Measurements from ENCODE around the gene EPHA2.

EPHA2 gene

DNA sequence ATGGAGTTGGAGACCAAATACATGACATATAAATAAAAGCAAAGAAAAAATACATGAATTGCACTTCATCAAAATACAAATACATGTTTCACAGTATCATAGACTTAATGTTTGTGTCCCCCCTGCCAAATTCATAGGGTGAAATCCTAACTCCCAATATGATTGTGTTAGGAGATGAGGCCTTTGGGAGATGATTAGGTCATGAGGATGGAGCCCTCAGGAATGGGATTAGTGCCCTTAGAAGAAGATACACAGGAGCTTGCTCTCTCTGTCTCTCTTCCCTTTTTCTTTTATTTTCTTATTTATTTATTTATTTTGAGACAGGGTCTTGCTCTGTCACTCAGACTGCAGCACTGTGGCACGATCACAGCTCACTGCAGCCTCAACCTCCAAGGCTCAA lies 56.5 kb downstream of the EPHA2 start:
- no peak overlapping the region for H3K27ac ChIP-seq
- TF ChIP-seq ZFX (IDR thresholded peaks at IDR 0.05; ENCODE audit: borderline replicate concordance): no peak
- TF ChIP-seq, protein P1, sequence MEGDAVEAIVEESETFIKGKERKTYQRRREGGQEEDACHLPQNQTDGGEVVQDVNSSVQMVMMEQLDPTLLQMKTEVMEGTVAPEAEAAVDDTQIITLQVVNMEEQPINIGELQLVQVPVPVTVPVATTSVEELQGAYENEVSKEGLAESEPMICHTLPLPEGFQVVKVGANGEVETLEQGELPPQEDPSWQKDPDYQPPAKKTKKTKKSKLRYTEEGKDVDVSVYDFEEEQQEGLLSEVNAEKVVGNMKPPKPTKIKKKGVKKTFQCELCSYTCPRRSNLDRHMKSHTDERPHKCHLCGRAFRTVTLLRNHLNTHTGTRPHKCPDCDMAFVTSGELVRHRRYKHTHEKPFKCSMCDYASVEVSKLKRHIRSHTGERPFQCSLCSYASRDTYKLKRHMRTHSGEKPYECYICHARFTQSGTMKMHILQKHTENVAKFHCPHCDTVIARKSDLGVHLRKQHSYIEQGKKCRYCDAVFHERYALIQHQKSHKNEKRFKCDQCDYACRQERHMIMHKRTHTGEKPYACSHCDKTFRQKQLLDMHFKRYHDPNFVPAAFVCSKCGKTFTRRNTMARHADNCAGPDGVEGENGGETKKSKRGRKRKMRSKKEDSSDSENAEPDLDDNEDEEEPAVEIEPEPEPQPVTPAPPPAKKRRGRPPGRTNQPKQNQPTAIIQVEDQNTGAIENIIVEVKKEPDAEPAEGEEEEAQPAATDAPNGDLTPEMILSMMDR (IDR thresholded peaks at IDR 0.05): no peak

- H3K27ac ChIP-seq: no peak overlapping the region
- TF ChIP-seq, protein P1 (IDR thresholded peaks at IDR 0.05): no peak
- TF ChIP-seq ZFX (IDR thresholded peaks at IDR 0.05; ENCODE audit: borderline replicate concordance): no peak
These were observed 60.4 kb downstream of the EPHA2 start for GRCh38 chr1:16095447-16095846.

DNA sequence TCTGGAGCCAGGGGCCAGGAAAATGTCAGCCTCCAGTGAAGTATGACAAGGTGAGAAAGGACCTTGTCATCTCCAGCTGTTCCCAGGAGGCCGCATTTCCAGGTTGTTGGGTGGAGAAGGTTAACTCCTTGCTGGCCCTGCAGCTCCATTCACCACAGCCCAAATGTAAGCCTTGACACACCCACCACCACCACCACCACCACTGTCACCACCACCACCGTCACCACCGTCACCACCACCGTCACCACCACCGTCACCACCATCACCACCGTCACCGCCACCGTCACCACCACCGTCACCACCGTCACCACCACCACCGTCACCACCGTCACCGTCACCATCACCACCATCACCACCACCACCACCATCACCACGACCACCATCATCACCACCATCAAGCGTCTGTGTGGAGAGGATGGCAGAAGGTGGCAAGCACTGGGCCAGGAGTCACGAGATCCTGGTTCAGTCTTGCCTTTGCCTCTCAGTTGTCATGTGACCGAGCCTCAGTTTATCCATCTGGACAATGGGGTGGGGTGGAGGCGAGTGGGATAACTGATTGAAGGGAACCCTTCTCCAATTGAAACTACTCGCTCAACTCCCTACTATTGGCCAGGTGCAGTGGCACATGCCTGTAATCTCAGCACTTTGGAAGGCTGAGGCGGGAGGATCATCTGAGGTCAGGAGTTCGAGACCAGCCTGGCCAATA lies 61.3 kb downstream of the EPHA2 start:
- H3K27ac ChIP-seq: no peak overlapping the region
- TF ChIP-seq, protein P1 (IDR thresholded peaks at IDR 0.05): no peak
- no peak for TF ChIP-seq ZFX (IDR thresholded peaks at IDR 0.05; ENCODE audit: borderline replicate concordance)

DNA sequence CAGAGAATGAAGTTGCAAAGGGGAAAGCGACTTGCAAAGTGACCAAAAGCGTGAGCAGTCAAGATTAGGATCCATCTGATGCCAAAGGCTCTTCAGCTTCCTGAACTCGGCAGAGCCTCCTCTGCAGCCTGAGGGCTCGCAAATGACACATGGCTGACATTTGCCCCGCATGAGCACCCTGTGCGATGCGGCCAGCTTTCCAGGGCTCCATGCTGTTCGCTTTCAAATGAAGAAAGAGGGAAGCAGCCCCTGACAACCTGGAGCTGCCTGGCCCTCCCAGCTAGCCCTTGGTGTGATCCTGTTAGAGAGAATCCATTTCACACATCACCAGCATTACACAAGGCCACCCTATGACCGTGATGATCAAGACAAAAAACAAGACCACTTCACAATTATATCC lies 62.3 kb downstream of the EPHA2 start:
- no peak overlapping the region for H3K27ac ChIP-seq
- TF ChIP-seq, protein P1 (IDR thresholded peaks at IDR 0.05): no peak
- TF ChIP-seq ZFX (IDR thresholded peaks at IDR 0.05; ENCODE audit: borderline replicate concordance): no peak

DNA sequence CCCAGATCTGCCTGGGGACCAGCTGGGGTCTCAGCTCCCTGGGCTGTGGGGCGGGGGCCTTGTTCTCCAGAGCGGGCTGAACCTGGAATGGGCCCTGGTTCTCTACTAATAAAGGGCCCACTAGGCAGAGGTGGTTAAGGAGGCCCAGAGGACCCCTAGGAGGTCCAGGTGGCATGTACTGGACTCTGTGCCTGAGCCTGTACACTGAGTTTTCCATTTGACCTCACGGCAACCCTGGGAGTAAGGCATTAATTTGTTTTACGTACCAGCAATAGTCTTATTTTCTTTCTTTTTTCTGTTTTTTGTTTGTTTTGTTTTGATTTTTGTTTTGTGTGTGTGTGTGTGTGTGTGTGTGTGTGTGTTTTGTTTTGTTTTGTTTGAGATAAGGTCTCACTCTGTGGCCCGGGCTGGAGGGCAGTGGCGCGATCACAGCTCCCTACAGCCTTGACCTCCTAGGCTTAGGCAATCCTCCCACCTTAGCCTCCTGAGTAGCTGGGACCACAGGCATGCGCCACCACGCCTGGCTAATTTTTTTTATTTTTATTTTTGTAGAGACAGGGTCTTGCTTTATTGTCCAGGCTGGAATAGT lies 62.9 kb downstream of the EPHA2 start:
- no peak for TF ChIP-seq ZFX (IDR thresholded peaks at IDR 0.05; ENCODE audit: borderline replicate concordance)
- TF ChIP-seq, protein P1 (IDR thresholded peaks at IDR 0.05): no peak
- no peak overlapping the region for H3K27ac ChIP-seq

GRCh38 chr1:16092097-16092922 lies 63.6 kb downstream of the EPHA2 start:
- no peak for TF ChIP-seq ZFX (IDR thresholded peaks at IDR 0.05; ENCODE audit: borderline replicate concordance)
- TF ChIP-seq, protein P1 (IDR thresholded peaks at IDR 0.05): no peak
- H3K27ac ChIP-seq: no peak overlapping the region
